Glutamatergic neuron (in vitro differentiated cells): ENCODE measurements around the gene SNX5. TPM values are rescaled to one million over a fixed set of nuclear protein-coding genes. Genes with fewer than 3 reads are reported as not detected.

Experiments
- DNase-seq: peaks from one replicate; pipeline ENCODE4 v3.0.0; 2022
- H3K27ac Mint-ChIP-seq: one replicate; pipeline ENCODE4 v1.8.0; 2020; ENCODE audit warnings: mild to moderate bottlenecking, mixed read lengths, inconsistent platforms; ENCODE audit not compliant: unreplicated experiment
- H3K27me3 Mint-ChIP-seq: one replicate; pipeline ENCODE4 v1.8.0; 2020; ENCODE audit warnings: mild to moderate bottlenecking, moderate library complexity, mixed read lengths, inconsistent platforms; ENCODE audit not compliant: unreplicated experiment
- H3K36me3 Mint-ChIP-seq: one replicate; pipeline ENCODE4 v1.8.0; 2020; ENCODE audit warnings: mild to moderate bottlenecking, mixed read lengths, inconsistent platforms; ENCODE audit not compliant: unreplicated experiment
- H3K4me1 Mint-ChIP-seq: one replicate; pipeline ENCODE4 v1.8.0; 2020; ENCODE audit warnings: mild to moderate bottlenecking, low read depth, mixed read lengths, inconsistent platforms; ENCODE audit not compliant: unreplicated experiment
- H3K4me3 Mint-ChIP-seq: one replicate; pipeline ENCODE4 v1.8.0; 2020; ENCODE audit warnings: mild to moderate bottlenecking, mixed read lengths, inconsistent platforms; ENCODE audit not compliant: unreplicated experiment
- H3K9me3 Mint-ChIP-seq: one replicate; pipeline ENCODE4 v1.8.0; 2020; ENCODE audit warnings: mild to moderate bottlenecking, moderate library complexity, mixed read lengths, inconsistent platforms; ENCODE audit not compliant: unreplicated experiment
- CTCF ChIP-seq: fragments of 200-600 bp; sonication (generic); IDR thresholded peaks from one replicate; pipeline ENCODE4 v1.5.0; 2021; ENCODE audit not compliant: partially characterized antibody, unreplicated experiment
- total RNA-seq: library from RNA; stranded (reverse); fragmentation: NEBNext Ultra II Directional; extraction: Animal tissue kit (Norgen Biotek cat#: 25700); gene quantifications from one replicate; pipeline ENCODE4 v1.2.1, GENCODE V29; 2021; ENCODE audit not compliant: unreplicated experiment

Gene SNX5
- total RNA-seq, 1 donor from 2014 or later = 43.2 TPM

GRCh38 chr20:17925940-17926300 is 42.7 kb downstream of the SNX5 start:
- Mint-ChIP-seq H3K4me3 (no peak overlapping the region), H3K27ac (no peak overlapping the region), H3K4me1 (peaks cover 19% of the 10 kb centered on the region), H3K27me3 (peaks cover 6% of the 10 kb centered on the region), H3K9me3 (peaks cover 4% of the 10 kb centered on the region), H3K36me3 (no peaks in the 10 kb centered on the region)
- no peak for DNase-seq
- no peak for TF ChIP-seq CTCF

DNA sequence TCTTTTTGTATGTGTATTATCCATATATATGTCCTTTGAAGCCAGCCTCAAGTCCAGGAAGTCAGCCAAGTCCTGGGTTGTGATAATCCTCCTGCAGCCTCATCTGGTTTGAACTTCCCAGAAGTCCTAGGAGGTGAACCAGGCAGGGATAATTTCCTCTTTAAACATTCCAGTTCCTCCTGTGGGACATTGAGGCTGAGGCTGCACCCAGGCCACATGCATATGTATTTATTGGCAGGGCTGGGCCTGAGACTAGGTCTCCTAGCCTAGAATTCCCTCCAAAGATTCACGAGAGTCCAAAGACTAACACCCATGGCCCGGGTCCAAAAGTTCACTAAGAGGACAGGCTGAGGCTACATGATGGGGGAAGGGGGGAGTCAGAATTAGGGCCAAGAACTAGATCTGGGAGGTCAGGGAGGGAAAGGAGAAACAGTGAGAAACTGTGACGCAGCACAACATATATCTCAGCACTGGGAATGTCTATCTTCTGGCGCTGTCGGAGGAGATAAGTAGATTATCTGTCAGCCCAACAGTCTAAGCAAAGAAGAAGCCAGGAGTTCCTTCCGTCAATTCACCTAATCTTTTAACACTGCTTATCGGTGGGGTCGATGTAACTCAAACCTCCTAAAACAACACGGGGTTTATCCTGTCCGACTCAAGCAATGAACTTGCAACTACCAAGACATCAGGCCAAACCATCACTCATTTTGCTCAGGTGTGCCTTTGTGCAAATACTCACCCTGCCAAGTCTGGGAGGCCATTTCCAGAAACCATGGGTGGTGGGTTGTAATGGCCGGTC is 43.3 kb downstream of the SNX5 start:
- H3K9me3 Mint-ChIP-seq = peaks cover 4% of the 10 kb centered on the region
- peaks cover 19% of the 10 kb centered on the region for H3K4me1 Mint-ChIP-seq

DNA sequence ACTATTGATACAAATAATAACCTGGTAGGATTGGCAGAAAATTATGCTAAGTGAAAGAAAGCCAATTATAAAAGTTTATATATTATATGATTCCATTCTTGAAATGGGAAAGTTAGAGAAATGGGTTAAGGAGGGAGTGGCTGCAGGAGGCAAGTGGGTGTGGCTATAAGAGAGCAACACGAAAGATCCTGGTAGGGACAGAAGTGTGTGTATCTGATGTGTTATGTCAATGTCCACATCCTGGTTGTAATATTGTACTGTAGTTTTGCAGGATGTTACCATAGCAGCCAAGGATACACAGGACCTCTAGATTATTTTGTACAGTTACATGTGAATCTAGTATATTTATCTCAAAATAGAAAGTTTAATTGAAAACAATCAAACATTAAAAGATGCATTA is 46.8 kb downstream of the SNX5 start:
- H3K27me3 Mint-ChIP-seq = peaks cover 6% of the 10 kb centered on the region
- no peak overlapping the region for H3K4me3 Mint-ChIP-seq
- H3K4me1 Mint-ChIP-seq = peaks cover 19% of the 10 kb centered on the region
- TF ChIP-seq CTCF = no peak
- no peak for DNase-seq
- peak overlapping the region; percentile 38 for H3K27ac Mint-ChIP-seq
- no peaks in the 10 kb centered on the region for H3K36me3 Mint-ChIP-seq
- H3K9me3 Mint-ChIP-seq = peaks cover 4% of the 10 kb centered on the region

More for the DNA sequence above, 43.3 kb downstream of the SNX5 start:
- H3K4me3 Mint-ChIP-seq = no peak overlapping the region
- H3K27me3 Mint-ChIP-seq = peaks cover 6% of the 10 kb centered on the region
- DNase-seq = no peak
- no peaks in the 10 kb centered on the region for H3K36me3 Mint-ChIP-seq
- TF ChIP-seq CTCF = no peak
- no peak overlapping the region for H3K27ac Mint-ChIP-seq

DNA sequence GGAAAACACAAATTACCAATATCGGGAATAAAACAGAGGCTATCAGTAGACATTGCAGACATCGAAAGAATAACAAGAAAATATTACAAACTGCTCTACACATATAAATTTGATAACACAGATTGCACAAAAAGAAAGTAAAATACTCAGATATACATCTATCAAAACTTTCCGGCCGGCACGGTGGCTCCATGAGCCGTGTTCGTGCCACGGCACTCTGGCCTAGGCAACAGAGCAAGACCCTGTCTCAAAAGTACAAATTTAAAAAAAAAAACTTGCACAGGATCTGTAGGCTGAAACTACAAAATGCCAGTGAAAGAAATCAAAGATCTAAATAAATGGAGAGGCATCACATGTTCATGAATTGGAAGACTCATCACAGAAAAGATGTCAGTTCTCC is 49.4 kb downstream of the SNX5 start:
- H3K27me3 Mint-ChIP-seq = peaks cover 6% of the 10 kb centered on the region
- no peak overlapping the region for H3K4me3 Mint-ChIP-seq
- H3K27ac Mint-ChIP-seq = no peak overlapping the region
- DNase-seq = no peak
- peaks cover 18% of the 10 kb centered on the region for H3K4me1 Mint-ChIP-seq
- H3K36me3 Mint-ChIP-seq = no peaks in the 10 kb centered on the region
- TF ChIP-seq CTCF = no peak
- peaks cover 4% of the 10 kb centered on the region for H3K9me3 Mint-ChIP-seq

GRCh38 chr20:17917832-17918618 is 50.6 kb downstream of the SNX5 start:
- Mint-ChIP-seq H3K4me3 (no peak overlapping the region), H3K27ac (peak overlapping the region; percentile 53), H3K36me3 (no peaks in the 10 kb centered on the region), H3K4me1 (peaks cover 9% of the 10 kb centered on the region), H3K27me3 (peaks cover 6% of the 10 kb centered on the region), H3K9me3 (peaks cover 2% of the 10 kb centered on the region)
- no peak for TF ChIP-seq CTCF
- no peak for DNase-seq
